CD14-positive monocyte (primary cell): ENCODE results near the gene TMPRSS12. TPM values are rescaled to one million over a fixed set of nuclear protein-coding genes. Genes with fewer than 3 reads are reported as not detected.
A peak's percentile ranks its signal among the peaks of the same experiment; 100 is the strongest.

Experiments
- DNase-seq, 3 donors: peaks; one replicate each; pipeline ENCODE4 v3.0.0-alpha.2; 2011 to 2022
- H2AFZ ChIP-seq: 2 replicates; pipeline ENCODE4 v1.6.0; 2012; ENCODE audit warnings: mild to moderate bottlenecking, low read depth, low read length, inconsistent platforms; ENCODE audit not compliant: insufficient read depth, poor library complexity, severe bottlenecking
- H3K27ac ChIP-seq, 2 donors: 1 replicate in 1 of 2; 2 replicates in 1 of 2; pipeline ENCODE4 v1.5.1; 2012 to 2013; ENCODE audit warnings: low read length in 2 of 2, control low read depth in 1 of 2, inconsistent platforms in 1 of 2, low read depth in 1 of 2, mild to moderate bottlenecking in 1 of 2
- H3K27me3 ChIP-seq, 2 donors: one replicate each; pipeline versions ENCODE4 v1.6.0 to v1.6.1; 2011 to 2013; ENCODE audit warnings: low read length in 2 of 2; ENCODE audit not compliant: control insufficient read depth in 2 of 2, insufficient read depth in 2 of 2
- H3K36me3 ChIP-seq, 2 donors: replicated peaks in 1 of 2; 1 replicate in 1 of 2; 2 replicates in 1 of 2; pipeline versions ENCODE4 v1.5.1 to v1.6.1; 2012 to 2013; ENCODE audit warnings: low read length in 2 of 2, control low read depth in 1 of 2, inconsistent platforms in 1 of 2, mild to moderate bottlenecking in 1 of 2; ENCODE audit not compliant: insufficient read depth in 2 of 2, control insufficient read depth in 1 of 2
- H3K4me1 ChIP-seq, 2 donors: 1 replicate in 1 of 2; 2 replicates in 1 of 2; pipeline versions ENCODE4 v1.5.1 to v1.6.1; 2012 to 2013; ENCODE audit warnings: low read length in 2 of 2, control low read depth in 1 of 2, inconsistent platforms in 1 of 2, mild to moderate bottlenecking in 1 of 2, moderate library complexity in 1 of 2; ENCODE audit not compliant: insufficient read depth in 2 of 2, control insufficient read depth in 1 of 2
- H3K4me2 ChIP-seq: replicated peaks from 2 replicates; pipeline ENCODE3; 2012; ENCODE audit warnings: low read length, moderate library complexity, mild to moderate bottlenecking; ENCODE audit not compliant: poor library complexity, severe bottlenecking; ENCODE audit errors: extremely low read depth
- H3K4me3 ChIP-seq, 3 experiments: fragments of 200-600 bp in 1 of 3; sonication (generic) in 1 of 3; replicated peaks in 1 of 3; 1 replicate in 2 of 3; 2 replicates in 1 of 3; pipeline ENCODE4 v1.5.1; 2011 to 2013; ENCODE audit warnings: low read length in 3 of 3, mild to moderate bottlenecking in 3 of 3, control low read depth in 2 of 3, low read depth in 2 of 3, inconsistent platforms in 1 of 3, moderate library complexity in 1 of 3
- H3K79me2 ChIP-seq: 2 replicates; pipeline ENCODE4 v1.6.0; 2012; ENCODE audit warnings: mild to moderate bottlenecking, control low read depth, inconsistent platforms, low read length, moderate library complexity; ENCODE audit not compliant: insufficient read depth
- H3K9ac ChIP-seq: 2 replicates; pipeline ENCODE4 v1.6.0; 2017; ENCODE audit warnings: low read length, mild to moderate bottlenecking; ENCODE audit not compliant: insufficient read depth, poor library complexity, severe bottlenecking
- H3K9me3 ChIP-seq, 2 donors: replicated peaks in 1 of 2; 1 replicate in 1 of 2; 2 replicates in 1 of 2; pipeline versions ENCODE4 v1.5.1 to v1.6.1; 2012 to 2013; ENCODE audit warnings: low read length in 2 of 2, control low read depth in 1 of 2; ENCODE audit not compliant: control insufficient read depth in 1 of 2, insufficient read depth in 1 of 2
- H4K20me1 ChIP-seq: 2 replicates; pipeline ENCODE4 v1.6.0; 2012; ENCODE audit warnings: mild to moderate bottlenecking, low read length, control low read depth, moderate library complexity; ENCODE audit not compliant: insufficient read depth
- H3K27ac Mint-ChIP-seq, 7 donors: one replicate each; pipeline ENCODE4 v1.8.0; 2020; ENCODE audit warnings: mild to moderate bottlenecking in 7 of 7, mixed read lengths in 7 of 7, moderate library complexity in 6 of 7, inconsistent platforms in 2 of 7
- H3K27me3 Mint-ChIP-seq, 3 donors: one replicate each; pipeline ENCODE4 v1.8.0; 2021 to 2022; ENCODE audit warnings: low read depth in 3 of 3, mild to moderate bottlenecking in 3 of 3, mixed read lengths in 3 of 3, moderate library complexity in 3 of 3, inconsistent platforms in 1 of 3
- H3K36me3 Mint-ChIP-seq, 2 donors: one replicate each; pipeline ENCODE4 v1.8.0; 2020; ENCODE audit warnings: mixed read lengths in 2 of 2, inconsistent platforms in 1 of 2, mild to moderate bottlenecking in 1 of 2
- H3K4me1 Mint-ChIP-seq: one replicate; pipeline ENCODE4 v1.8.0; 2020; ENCODE audit warnings: mild to moderate bottlenecking, mixed read lengths
- H3K4me3 Mint-ChIP-seq, 2 donors: one replicate each; pipeline ENCODE4 v1.8.0; 2020; ENCODE audit warnings: mild to moderate bottlenecking in 2 of 2, mixed read lengths in 2 of 2, moderate library complexity in 1 of 2
- H3K9me3 Mint-ChIP-seq, 7 donors: one replicate each; pipeline ENCODE4 v1.8.0; 2020 to 2022; ENCODE audit warnings: mixed read lengths in 7 of 7, mild to moderate bottlenecking in 6 of 7, moderate library complexity in 6 of 7, inconsistent platforms in 2 of 7
- WGBS: methylation state at CpG from one replicate; pipeline ENCODE4 v1.1.5; 2013; ENCODE audit warnings: missing lambda C conversion rate; ENCODE audit not compliant: insufficient coverage; 5-methylcytosine and 5-hydroxymethylcytosine counted together
- intact Hi-C, 2 donors: fragments of 100-400 bp; cut with micrococcal nuclease; formaldehyde crosslinking; loops; one replicate each; pipeline versions ENCODE4 v1.15.0 to v1.15.1; 2023
- polyA plus RNA-seq, 3 donors: library from polyadenylated mRNA; depleted of rRNA in 1 of 3; unstranded in 2 of 3; stranded (reverse) in 1 of 3; fragments of 300-500 nt in 2 of 3; fragments of >200 nt in 1 of 3; fragmentation: Illumina TruSeq in 2 of 3; gene quantifications; 1 replicate in 2 of 3; 2 replicates in 1 of 3; pipeline ENCODE4 v1.2.3, GENCODE V29; 2012 to 2021
- small RNA-seq: library from RNA; depleted of rRNA; stranded (forward); fragments of <200 nt; gene quantifications from one replicate; pipeline ENCODE3, GENCODE V24; 2012; ENCODE audit warnings: low read depth; ENCODE audit not compliant: insufficient read length
- TF ChIP-seq, protein P1 (sequence below): fragments of 200-600 bp; IDR thresholded peaks from one replicate; pipeline ENCODE4 v1.8.0; 2022; ENCODE audit warnings: antibody characterized with exemption, mild to moderate bottlenecking

Gene TMPRSS12
- polyA plus RNA-seq, 3 donors, result not detected

- no peak overlapping the region for H3K4me3 ChIP-seq
- H4K20me1 ChIP-seq, result peaks cover 17% of the 10 kb centered on the region
- Mint-ChIP-seq H3K4me3 (no peak overlapping the region), H3K9me3 (peaks cover 6 to 12% (median 7%) of the 10 kb centered on the region in 7 donors), H3K27ac (peak overlapping the region in 1 of 7 donors; percentile 58), H3K36me3 (peaks cover 7 to 20% of the 10 kb centered on the region in 2 donors), H3K4me1 (peaks cover 55% of the 10 kb centered on the region), H3K27me3 (peaks cover 0 to 2% (median 0%) of the 10 kb centered on the region in 3 donors)
- no peak for DNase-seq
- no peak overlapping the region for H2AFZ ChIP-seq
- no peak overlapping the region for H3K4me2 ChIP-seq
- no peak overlapping the region for H3K9ac ChIP-seq
- H3K4me1 ChIP-seq, result peaks cover 45 to 55% of the 10 kb centered on the region in 2 donors
- intact Hi-C loops, result no loop called here
- TF ChIP-seq, protein P1, sequence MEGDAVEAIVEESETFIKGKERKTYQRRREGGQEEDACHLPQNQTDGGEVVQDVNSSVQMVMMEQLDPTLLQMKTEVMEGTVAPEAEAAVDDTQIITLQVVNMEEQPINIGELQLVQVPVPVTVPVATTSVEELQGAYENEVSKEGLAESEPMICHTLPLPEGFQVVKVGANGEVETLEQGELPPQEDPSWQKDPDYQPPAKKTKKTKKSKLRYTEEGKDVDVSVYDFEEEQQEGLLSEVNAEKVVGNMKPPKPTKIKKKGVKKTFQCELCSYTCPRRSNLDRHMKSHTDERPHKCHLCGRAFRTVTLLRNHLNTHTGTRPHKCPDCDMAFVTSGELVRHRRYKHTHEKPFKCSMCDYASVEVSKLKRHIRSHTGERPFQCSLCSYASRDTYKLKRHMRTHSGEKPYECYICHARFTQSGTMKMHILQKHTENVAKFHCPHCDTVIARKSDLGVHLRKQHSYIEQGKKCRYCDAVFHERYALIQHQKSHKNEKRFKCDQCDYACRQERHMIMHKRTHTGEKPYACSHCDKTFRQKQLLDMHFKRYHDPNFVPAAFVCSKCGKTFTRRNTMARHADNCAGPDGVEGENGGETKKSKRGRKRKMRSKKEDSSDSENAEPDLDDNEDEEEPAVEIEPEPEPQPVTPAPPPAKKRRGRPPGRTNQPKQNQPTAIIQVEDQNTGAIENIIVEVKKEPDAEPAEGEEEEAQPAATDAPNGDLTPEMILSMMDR, result no peak
- H3K27me3 ChIP-seq, result no peaks in the 10 kb centered on the region
- H3K9me3 ChIP-seq, result peaks cover 12 to 15% of the 10 kb centered on the region in 2 donors
- H3K27ac ChIP-seq, result peak overlapping the region in 1 of 2 donors; percentile 77
- WGBS, result 76% methylated on average over 8 of the region's 9 CpGs
- peaks cover 28% of the 10 kb centered on the region for H3K79me2 ChIP-seq
- peaks cover 0 to 20% of the 10 kb centered on the region in 2 donors for H3K36me3 ChIP-seq
Measured at GRCh38 chr12:50936821-50937530, 94.2 kb downstream of the TMPRSS12 start.

Small RNA genes within 50 kb of the gene (small RNA-seq; reads per million reads assigned to genes)
- gene AC013244.2 (not detected), gene RN7SL519P (not detected)

Other genes starting within 250 kb of the TMPRSS12 start
- gene ATF1, start 78.8 kb upstream of the TMPRSS12 start, polyA plus RNA-seq, result 10 to 100 TPM; 12.6 to 21.9 (median 21.5) TPM
- not detected for gene HIGD1C, start 109.6 kb downstream of the TMPRSS12 start, polyA plus RNA-seq
- gene SLC11A2, start 183.5 kb downstream of the TMPRSS12 start, polyA plus RNA-seq, result 10 to 100 TPM; 11.7 to 69.0 (median 14.9) TPM
- 10 to 100 TPM; 13.2 to 95.6 (median 16.8) TPM for gene LETMD1, start 205.4 kb downstream of the TMPRSS12 start, polyA plus RNA-seq
- gene CSRNP2, start 240.7 kb downstream of the TMPRSS12 start, polyA plus RNA-seq, result 1 to 10 TPM; 1.7 to 8.0 (median 2.6) TPM